AG09319 (cell line): Measurements from ENCODE around the gene HNRNPUL1.

Experiments used
- DNase-seq: peaks from one replicate; pipeline ENCODE4 v3.0.0-alpha.2; 2010; ENCODE audit warnings: low read depth; ENCODE audit errors: extremely low read depth
- CTCF ChIP-seq: IDR thresholded peaks from 2 replicates; pipeline ENCODE4 v1.5.1; 2011; ENCODE audit warnings: low read depth, mild to moderate bottlenecking, inconsistent platforms, low read length, moderate library complexity

Gene HNRNPUL1

GRCh38 chr19:41248895-41249294, 15.3 kb upstream of the HNRNPUL1 start:
- TF ChIP-seq CTCF = no peak
- DNase-seq = no peak

GRCh38 chr19:41249707-41250423, 14.3 kb upstream of the HNRNPUL1 start:
- TF ChIP-seq CTCF = no peak
- DNase-seq = no peak

DNA sequence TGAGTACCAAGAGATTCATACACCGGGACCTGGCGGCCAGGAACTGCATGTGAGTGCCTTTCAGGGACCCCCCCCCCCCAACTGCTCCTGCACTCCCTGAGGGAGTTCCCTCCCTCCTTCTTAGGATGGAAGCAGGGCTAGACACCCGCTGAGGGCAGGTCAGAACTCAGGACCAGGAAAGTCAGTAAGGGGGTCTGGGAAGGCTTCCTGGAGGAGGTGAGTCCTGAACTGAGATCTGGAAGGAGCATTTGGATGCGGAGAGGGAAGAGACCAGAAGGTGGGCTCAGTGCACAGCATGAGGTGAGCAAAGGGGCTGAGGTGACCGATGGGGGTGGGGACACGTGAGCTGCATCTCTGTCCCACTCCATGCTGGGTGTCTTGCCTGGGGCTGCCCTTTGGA, 10.5 kb upstream of the HNRNPUL1 start:
- no peak for DNase-seq
- no peak for TF ChIP-seq CTCF

- no peak for DNase-seq
- no peak for TF ChIP-seq CTCF
Measured at GRCh38 chr19:41255171-41255570, 9.0 kb upstream of the HNRNPUL1 start.

DNA sequence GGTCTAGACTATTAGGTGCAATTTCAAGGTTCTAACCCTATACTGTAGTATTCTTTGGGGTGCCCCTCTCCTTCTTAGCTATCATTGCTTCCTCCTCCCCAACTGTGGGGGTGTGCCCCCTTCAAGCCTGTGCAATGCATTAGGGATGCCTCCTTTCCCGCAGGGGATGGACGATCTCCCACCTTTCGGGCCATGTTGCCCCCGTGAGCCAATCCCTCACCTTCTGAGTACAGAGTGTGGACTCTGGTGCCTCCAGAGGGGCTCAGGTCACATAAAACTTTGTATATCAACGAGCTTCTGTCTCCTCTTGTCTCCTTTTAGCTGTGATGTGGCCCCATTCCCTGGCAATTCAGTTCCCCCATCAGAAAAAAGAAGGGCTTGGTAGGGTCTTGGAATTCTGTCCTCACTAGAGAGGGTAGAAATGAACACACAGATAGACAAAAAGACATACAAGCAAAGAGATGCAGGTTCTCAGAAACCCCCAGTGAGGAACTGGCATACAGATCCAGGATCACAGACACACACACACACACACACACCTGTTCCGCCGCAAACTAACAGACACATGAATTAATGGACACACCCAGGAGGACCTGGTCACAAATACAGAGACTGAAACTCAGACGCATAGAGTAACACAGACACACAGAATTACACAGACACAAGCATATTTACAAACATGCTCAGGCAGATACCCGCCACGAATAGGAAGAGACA, 2.5 kb upstream of the HNRNPUL1 start:
- TF ChIP-seq CTCF = no peak
- DNase-seq = no peak

DNA sequence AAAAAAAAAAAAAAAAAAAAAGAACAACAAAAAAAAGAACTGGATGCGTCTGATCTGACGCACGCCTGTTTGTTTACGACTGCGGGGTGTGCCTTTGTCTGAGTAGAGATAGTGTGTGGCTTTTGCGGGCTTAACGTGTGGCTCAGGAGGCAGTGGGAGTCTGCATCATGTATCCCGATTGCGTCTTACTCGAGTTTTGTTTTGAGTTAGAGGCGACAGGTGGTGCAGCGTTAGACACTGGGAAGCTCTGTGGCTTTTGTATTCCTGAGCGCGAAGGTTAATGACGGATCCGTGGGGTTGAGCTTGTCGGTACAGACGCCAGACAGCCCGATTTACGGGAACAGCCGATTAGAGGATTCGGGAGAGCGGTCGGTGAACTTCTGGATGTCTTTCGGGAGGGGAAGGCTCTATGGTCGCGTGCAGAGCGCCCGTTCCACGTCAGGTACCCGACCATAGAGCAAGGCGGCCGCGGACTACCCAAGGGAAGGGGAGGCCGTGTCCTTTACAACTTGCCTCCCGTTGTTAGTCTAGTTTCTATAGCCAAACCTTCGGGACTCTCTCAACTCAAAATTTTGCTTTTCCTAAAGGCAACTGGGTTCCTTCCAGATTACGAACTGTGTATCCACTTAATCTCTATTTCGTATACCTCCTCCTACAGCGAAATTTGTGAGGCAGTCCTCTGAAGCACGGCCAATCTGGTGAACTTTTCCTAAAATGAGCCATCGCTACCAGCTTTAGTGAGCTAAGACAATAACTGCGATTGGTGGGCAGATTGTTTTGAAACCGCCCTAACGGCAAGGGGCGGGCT, 926 bp upstream of the HNRNPUL1 start:
- peak; percentile 47 for DNase-seq
- TF ChIP-seq CTCF = no peak
